ENCODE data around the gene MLLT3. TPM values are rescaled to one million over a fixed set of nuclear protein-coding genes. Genes with fewer than 3 reads are reported as not detected.

MLLT3 gene
- total RNA-seq, 1 donor from 2014 or later, result 15.8 TPM

DNA sequence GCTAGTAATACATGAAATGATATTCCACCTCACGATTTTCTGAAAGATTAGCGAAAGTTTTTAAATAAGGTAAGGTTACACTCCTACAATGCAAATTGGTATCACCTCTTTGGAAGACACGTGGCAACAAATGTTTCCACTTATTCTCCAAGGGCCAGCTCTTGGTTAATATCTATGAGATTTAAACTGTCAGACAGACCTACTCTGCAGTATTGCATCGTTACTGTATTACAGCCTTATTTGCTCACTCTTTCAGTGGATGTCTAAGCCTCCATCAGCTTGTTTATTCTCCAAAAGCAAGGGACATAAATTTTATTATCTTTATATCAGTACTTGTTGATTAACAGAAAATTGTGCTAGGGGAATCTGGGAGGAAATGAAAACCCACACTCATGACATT lies 135.7 kb downstream of the MLLT3 start:
- Histone ChIP-seq H3K36me3 (ENCODE audit: control insufficient read depth, insufficient read depth, low read length) (no peaks in the 10 kb centered on the region), H3K27me3 (ENCODE audit: control insufficient read depth, insufficient read depth, low read length) (no peaks in the 10 kb centered on the region), H3K4me3 (ENCODE audit: low read depth, low read length) (no peak overlapping the region)
- FAIRE-seq, result no peak
- TF ChIP-seq, protein P1, sequence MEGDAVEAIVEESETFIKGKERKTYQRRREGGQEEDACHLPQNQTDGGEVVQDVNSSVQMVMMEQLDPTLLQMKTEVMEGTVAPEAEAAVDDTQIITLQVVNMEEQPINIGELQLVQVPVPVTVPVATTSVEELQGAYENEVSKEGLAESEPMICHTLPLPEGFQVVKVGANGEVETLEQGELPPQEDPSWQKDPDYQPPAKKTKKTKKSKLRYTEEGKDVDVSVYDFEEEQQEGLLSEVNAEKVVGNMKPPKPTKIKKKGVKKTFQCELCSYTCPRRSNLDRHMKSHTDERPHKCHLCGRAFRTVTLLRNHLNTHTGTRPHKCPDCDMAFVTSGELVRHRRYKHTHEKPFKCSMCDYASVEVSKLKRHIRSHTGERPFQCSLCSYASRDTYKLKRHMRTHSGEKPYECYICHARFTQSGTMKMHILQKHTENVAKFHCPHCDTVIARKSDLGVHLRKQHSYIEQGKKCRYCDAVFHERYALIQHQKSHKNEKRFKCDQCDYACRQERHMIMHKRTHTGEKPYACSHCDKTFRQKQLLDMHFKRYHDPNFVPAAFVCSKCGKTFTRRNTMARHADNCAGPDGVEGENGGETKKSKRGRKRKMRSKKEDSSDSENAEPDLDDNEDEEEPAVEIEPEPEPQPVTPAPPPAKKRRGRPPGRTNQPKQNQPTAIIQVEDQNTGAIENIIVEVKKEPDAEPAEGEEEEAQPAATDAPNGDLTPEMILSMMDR (IDR thresholded peaks at IDR 0.05; ENCODE audit: insufficient read depth, low read length, severe bottlenecking), result no peak
- no peak for DNase-seq (ENCODE audit: low read depth)

DNA sequence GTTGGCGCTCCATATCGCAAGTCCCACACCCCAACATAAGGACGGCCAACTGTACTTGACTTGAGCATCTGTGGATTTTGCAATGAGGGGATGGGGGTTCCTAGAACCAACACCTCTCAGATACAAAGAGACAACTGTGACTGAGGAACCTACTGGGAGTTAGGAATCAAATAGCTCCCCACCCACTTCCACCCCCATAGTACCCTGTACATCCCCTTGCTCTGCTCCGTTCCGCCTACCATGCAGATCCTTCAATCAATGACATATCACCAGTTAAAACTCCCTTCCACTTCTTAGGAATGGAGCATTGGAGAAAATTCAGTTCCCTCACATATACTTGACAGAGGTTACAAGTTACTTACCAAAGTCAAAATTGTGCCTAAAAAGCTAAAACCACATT lies 140.9 kb downstream of the MLLT3 start:
- H3K27me3 ChIP-seq (ENCODE audit: control insufficient read depth, insufficient read depth, low read length), result no peaks in the 10 kb centered on the region
- no peak overlapping the region for H3K4me3 ChIP-seq (ENCODE audit: low read depth, low read length)
- TF ChIP-seq, protein P1 (IDR thresholded peaks at IDR 0.05; ENCODE audit: insufficient read depth, low read length, severe bottlenecking), result no peak
- H3K36me3 ChIP-seq (ENCODE audit: control insufficient read depth, insufficient read depth, low read length), result no peaks in the 10 kb centered on the region
- FAIRE-seq (no peak), DNase-seq (ENCODE audit: low read depth) (no peak)

DNA sequence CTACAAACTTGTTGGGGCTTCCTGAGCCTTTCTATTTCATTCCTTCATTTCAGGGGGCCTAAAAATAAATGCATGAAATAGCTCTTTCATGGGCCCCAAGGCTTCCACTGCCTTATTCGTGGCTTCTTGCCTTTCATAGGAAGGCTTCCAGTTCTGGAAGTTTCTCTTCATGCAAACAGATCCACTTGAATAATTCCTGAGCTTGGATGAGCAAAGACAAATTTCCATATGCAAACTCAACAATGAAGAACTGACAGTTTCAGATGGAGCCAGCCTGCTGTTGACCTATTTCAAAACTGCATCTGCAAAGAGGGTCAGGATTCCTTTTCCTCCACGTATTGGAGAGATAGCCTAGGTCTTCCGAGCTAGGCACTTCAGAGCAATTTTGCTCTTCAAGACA lies 142.1 kb downstream of the MLLT3 start:
- Histone ChIP-seq H3K4me3 (ENCODE audit: low read depth, low read length) (no peak overlapping the region), H3K36me3 (ENCODE audit: control insufficient read depth, insufficient read depth, low read length) (no peaks in the 10 kb centered on the region), H3K27me3 (ENCODE audit: control insufficient read depth, insufficient read depth, low read length) (no peaks in the 10 kb centered on the region)
- TF ChIP-seq, protein P1 (IDR thresholded peaks at IDR 0.05; ENCODE audit: insufficient read depth, low read length, severe bottlenecking), result no peak
- FAIRE-seq, result no peak
- no peak for DNase-seq (ENCODE audit: low read depth)

DNA sequence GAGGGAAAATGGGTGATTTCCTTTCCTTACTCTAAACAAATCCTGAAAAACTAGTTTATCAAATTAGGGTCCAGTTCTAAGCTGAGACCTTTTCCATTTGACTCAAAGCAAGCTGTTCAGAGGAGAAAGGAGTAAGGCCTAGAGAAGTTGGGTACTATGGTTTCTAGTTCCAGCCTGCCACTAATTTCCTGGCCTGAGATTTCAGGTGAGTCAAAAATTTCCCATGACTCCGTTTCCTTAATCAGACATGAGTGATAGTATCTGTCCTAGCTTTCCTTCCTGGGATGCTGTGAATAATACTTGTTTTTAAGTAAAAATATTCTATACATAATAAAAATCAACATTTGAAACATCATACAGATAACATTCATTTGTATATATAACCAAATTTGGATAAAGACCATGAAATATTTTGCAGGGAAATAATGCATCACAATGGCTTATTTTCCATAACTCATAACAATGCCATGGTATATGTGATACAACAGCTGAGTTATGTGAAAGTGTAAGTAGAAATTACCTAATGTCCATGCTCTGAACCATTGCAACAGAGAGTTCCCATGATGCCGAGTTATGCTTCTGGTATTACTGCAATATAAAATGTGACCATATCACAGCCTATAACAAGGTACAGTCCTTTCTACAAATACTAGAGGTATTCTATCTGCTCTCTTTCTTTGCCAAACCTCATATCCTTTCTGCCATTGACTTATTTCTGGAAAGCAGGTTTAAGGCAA lies 142.7 kb downstream of the MLLT3 start:
- DNase-seq (ENCODE audit: low read depth) (peak; percentile 88), FAIRE-seq (no peak)
- H3K36me3 ChIP-seq (ENCODE audit: control insufficient read depth, insufficient read depth, low read length), result no peaks in the 10 kb centered on the region
- H3K4me3 ChIP-seq (ENCODE audit: low read depth, low read length), result no peak overlapping the region
- TF ChIP-seq, protein P1 (IDR thresholded peaks at IDR 0.05; ENCODE audit: insufficient read depth, low read length, severe bottlenecking), result no peak
- no peaks in the 10 kb centered on the region for H3K27me3 ChIP-seq (ENCODE audit: control insufficient read depth, insufficient read depth, low read length)

DNA sequence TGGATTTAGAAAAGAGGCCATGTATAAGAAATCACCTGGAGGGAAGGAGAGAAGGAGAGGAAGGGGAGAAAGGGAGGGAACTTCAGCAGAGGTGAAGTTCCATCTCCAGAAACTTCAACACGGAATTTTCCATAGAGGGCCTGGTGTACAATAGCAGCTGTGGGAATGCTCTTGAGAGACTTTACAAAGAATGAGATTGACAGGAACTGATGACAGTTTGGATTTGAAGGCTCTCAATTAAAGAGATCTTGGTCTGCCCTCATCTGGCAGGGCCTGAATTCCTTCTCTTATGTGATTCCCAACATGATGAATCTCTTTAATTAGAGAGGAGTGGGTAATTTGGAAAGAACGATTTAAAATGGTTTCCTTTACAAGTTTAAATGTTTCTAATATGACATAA lies 143.5 kb downstream of the MLLT3 start:
- no peak for DNase-seq (ENCODE audit: low read depth)
- no peaks in the 10 kb centered on the region for H3K27me3 ChIP-seq (ENCODE audit: control insufficient read depth, insufficient read depth, low read length)
- no peak overlapping the region for H3K4me3 ChIP-seq (ENCODE audit: low read depth, low read length)
- TF ChIP-seq, protein P1 (IDR thresholded peaks at IDR 0.05; ENCODE audit: insufficient read depth, low read length, severe bottlenecking), result no peak
- FAIRE-seq, result no peak
- H3K36me3 ChIP-seq (ENCODE audit: control insufficient read depth, insufficient read depth, low read length), result no peaks in the 10 kb centered on the region

Measured in bronchial epithelial cell (primary cell).